Ovary (tissue), 9 donors: ENCODE data around the gene STX18. TPM values are rescaled to one million over a fixed set of nuclear protein-coding genes. Genes with fewer than 3 reads are reported as not detected.

Experiments used
- DNase-seq, 5 donors: peaks; one replicate each; pipeline ENCODE4 v3.0.0-alpha.2; 2019 to 2020
- H3K27ac ChIP-seq, 2 donors: fragments of 200-600 bp; one replicate each; pipeline versions ENCODE4 v1.5.1 to v1.8.0; 2019 to 2022
- H3K27me3 ChIP-seq: fragments of 200-600 bp; one replicate; pipeline ENCODE4 v1.8.0; 2022
- H3K36me3 ChIP-seq: fragments of 200-600 bp; sonication (generic); one replicate; pipeline ENCODE4 v1.5.1; 2019
- H3K4me1 ChIP-seq: one replicate; pipeline ENCODE4 v1.8.1; 2013; ENCODE audit warnings: mild to moderate bottlenecking, moderate library complexity; ENCODE audit not compliant: insufficient read depth
- H3K4me3 ChIP-seq: fragments of 200-600 bp; sonication (generic); one replicate; pipeline ENCODE4 v1.5.1; 2017
- H3K9me3 ChIP-seq, 2 donors: fragments of 200-600 bp in 1 of 2; sonication (generic) in 1 of 2; one replicate each; pipeline versions ENCODE4 v1.5.1 to v1.8.1; 2013 to 2019; ENCODE audit warnings: mild to moderate bottlenecking in 1 of 2, moderate library complexity in 1 of 2
- CTCF ChIP-seq, 3 donors: fragments of 450-650 bp in 2 of 3; fragments of 200-600 bp in 1 of 3; IDR thresholded peaks; one replicate each; pipeline versions ENCODE4 v1.5.1 to v1.8.0; 2016 to 2022; ENCODE audit warnings: antibody characterized with exemption in 3 of 3, mild to moderate bottlenecking in 1 of 3
- EP300 ChIP-seq: sonication (generic); formaldehyde crosslinking; IDR thresholded peaks from one replicate; pipeline ENCODE4 v1.6.1; 2017; ENCODE audit warnings: antibody characterized with exemption
- POLR2A ChIP-seq: fragments of 450-650 bp; IDR thresholded peaks from one replicate; pipeline ENCODE4 v1.6.1; 2017; ENCODE audit warnings: antibody characterized with exemption, mild to moderate bottlenecking, moderate library complexity
- WGBS, 3 donors: extraction: QIAGEN DNeasy Blood & Tissue Kit in 1 of 3; methylation state at CpG; one replicate each; pipeline versions ENCODE4 v1.1.5 to v1.1.7; 2013 to 2017; 5-methylcytosine and 5-hydroxymethylcytosine counted together
- intact Hi-C, 4 donors: fragments of 100-400 bp; cut with DNase I; formaldehyde crosslinking; loops; one replicate each; pipeline versions ENCODE4 v1.11.0 to v1.15.1; 2022 to 2023
- polyA plus RNA-seq, 2 donors: library from polyadenylated mRNA; stranded (reverse); fragments of 200-250 nt in 1 of 2; fragments of 350-450 nt in 1 of 2; fragmentation: Illumina TruSeq in 1 of 2; extraction: RNeasy Lipid Tissue Mini Kit (QIAGEN cat#74804) in 1 of 2; gene quantifications; one replicate each; pipeline ENCODE4 v1.2.3, GENCODE V29; 2013 to 2014
- total RNA-seq, 7 donors: library from RNA; depleted of rRNA in 2 of 7; stranded (reverse); fragments of >200 nt in 2 of 7; fragmentation: NEBNext Ultra II Directional in 3 of 7; extraction: Animal tissue kit (Norgen Biotek cat#: 25700) in 3 of 7; gene quantifications; one replicate each; pipeline versions ENCODE4 v1.1.0 to v1.2.4, GENCODE V29; 2016 to 2023
- donor health status: DM: no; HTN: no; CAD: no; lungs with moderate emphysema.
- donor health status: DM: no; HTN: no; CAD: no.
- donor health status: Bipolar disorder and iron deficiency.
- donor health status: DM: yes; HTN: yes; CAD: no.
- donor health status: DM: no; HTN: no; CAD: no.
- donor health status: DM: yes; HTN: yes; CAD: no.

STX18 gene
- total and polyA plus RNA-seq, 9 donors = 18.1 to 61.4 (median 31.9) TPM

GRCh38 chr4:4397441-4397819, 144.4 kb downstream of the STX18 start:
- Histone ChIP-seq H3K4me1 (no peaks in the 10 kb centered on the region), H3K36me3 (no peaks in the 10 kb centered on the region), H3K9me3 (no peaks in the 10 kb centered on the region), H3K4me3 (no peak overlapping the region), H3K27me3 (no peaks in the 10 kb centered on the region), H3K27ac (no peak overlapping the region)
- no peak for DNase-seq
- TF ChIP-seq CTCF (IDR thresholded peaks at IDR 0.05) (no peak), EP300 (no peak), POLR2A (no peak)
- intact Hi-C loops = no loop called here
- whole genome bisulfite sequencing, 3 donors = 70 to 84% (median 75%) methylated on average over 13 of the region's 13 CpGs

- Histone ChIP-seq H3K27me3 (no peaks in the 10 kb centered on the region), H3K4me3 (no peak overlapping the region), H3K9me3 (no peaks in the 10 kb centered on the region), H3K27ac (no peak overlapping the region), H3K36me3 (no peaks in the 10 kb centered on the region), H3K4me1 (no peaks in the 10 kb centered on the region)
- WGBS, 3 donors = 12 to 20% (median 18%) methylated on average over 18 to 19 of the region's 19 CpGs
- intact Hi-C loops = no loop called here
- DNase-seq = peak in 3 of 5 donors; percentile 41 to 71 (median 42)
- no peak for TF ChIP-seq EP300
- TF ChIP-seq POLR2A = no peak
- TF ChIP-seq CTCF (IDR thresholded peaks at IDR 0.05) = no peak
These were observed 145.0 kb downstream of the STX18 start for GRCh38 chr4:4396628-4397440.

GRCh38 chr4:4395849-4396627, 145.8 kb downstream of the STX18 start:
- WGBS, 3 donors = 13 to 23% (median 20%) methylated on average over 25 to 26 of the region's 26 CpGs
- Histone ChIP-seq H3K4me1 (no peaks in the 10 kb centered on the region), H3K36me3 (no peaks in the 10 kb centered on the region), H3K9me3 (no peaks in the 10 kb centered on the region), H3K27ac (no peak overlapping the region), H3K27me3 (no peaks in the 10 kb centered on the region), H3K4me3 (no peak overlapping the region)
- no peak for TF ChIP-seq POLR2A
- no peak for TF ChIP-seq CTCF (IDR thresholded peaks at IDR 0.05)
- TF ChIP-seq EP300 = no peak
- intact Hi-C loops = no loop called here
- DNase-seq = peak in 2 of 5 donors; percentile 44 to 45

- WGBS, 3 donors = 70 to 83% (median 78%) methylated on average over 9 of the region's 9 CpGs
- no peak for TF ChIP-seq CTCF (IDR thresholded peaks at IDR 0.05)
- no peak for TF ChIP-seq EP300
- no peak for TF ChIP-seq POLR2A
- Histone ChIP-seq H3K4me1 (no peaks in the 10 kb centered on the region), H3K36me3 (no peaks in the 10 kb centered on the region), H3K27me3 (no peaks in the 10 kb centered on the region), H3K27ac (no peak overlapping the region), H3K9me3 (no peaks in the 10 kb centered on the region), H3K4me3 (no peak overlapping the region)
- intact Hi-C loops = no loop called here
- no peak for DNase-seq
These were observed 146.5 kb downstream of the STX18 start for GRCh38 chr4:4395371-4395770.
